ENCODE results near the gene PGAP1.

PGAP1 gene

GRCh38 chr2:196801674-196802261, 124.7 kb downstream of the PGAP1 start:
- no peak for DNase-seq (ENCODE audit: low read depth in 3 of 3)

- DNase-seq (ENCODE audit: low read depth in 3 of 3): no peak
Observed at GRCh38 chr2:196798980-196799379, 127.5 kb downstream of the PGAP1 start.

GRCh38 chr2:196792865-196793264, 133.6 kb downstream of the PGAP1 start:
- no peak for DNase-seq (ENCODE audit: low read depth in 3 of 3)

GRCh38 chr2:196783431-196784094, 142.9 kb downstream of the PGAP1 start:
- DNase-seq (ENCODE audit: low read depth in 3 of 3): no peak

Measured in stimulated activated CD4-positive, alpha-beta T cell treated with anti-CD3 and anti-CD28 coated beads, TNF-alpha, amount 100 ng/mL, for 4 hours (primary cell).